GM23338 (cell line): ENCODE results near the gene MED19. TPM values are rescaled to one million over a fixed set of nuclear protein-coding genes. Genes with fewer than 3 reads are reported as not detected.

Experiments used
- CREB1 ChIP-seq: fragments of 250-450 bp; sonication (Bioruptor Pico); IDR thresholded peaks from 2 replicates; pipeline ENCODE4 v1.5.0; 2020; ENCODE audit warnings: low read depth, mild to moderate bottlenecking, moderate library complexity
- CTCF ChIP-seq, 2 experiments: fragments of 200-600 bp in 1 of 2; sonication (generic) in 1 of 2; conservative IDR thresholded peaks; 2 replicates each; pipeline versions ENCODE4 v1.5.1 to v1.6.1; 2016 to 2017; ENCODE audit warnings: antibody characterized with exemption in 2 of 2, low read depth in 2 of 2, mild to moderate bottlenecking in 2 of 2, moderate library complexity in 1 of 2
- JUNB ChIP-seq: IDR thresholded peaks from one replicate; pipeline ENCODE4 v1.6.1; 2016; ENCODE audit warnings: antibody characterized with exemption; ENCODE audit not compliant: unreplicated experiment
- POLR2AphosphoS5 ChIP-seq: IDR thresholded peaks from 2 replicates; pipeline ENCODE4 v1.6.1; 2016; ENCODE audit warnings: antibody characterized with exemption, low read depth
- REST ChIP-seq: IDR thresholded peaks from one replicate; pipeline ENCODE4 v1.6.1; 2018; ENCODE audit warnings: antibody characterized with exemption; ENCODE audit not compliant: unreplicated experiment
- STAT1 ChIP-seq: IDR thresholded peaks from one replicate; pipeline ENCODE4 v1.6.1; 2016; ENCODE audit warnings: antibody characterized with exemption; ENCODE audit not compliant: unreplicated experiment
- ZNF114 ChIP-seq: fragments of 250-450 bp; sonication (Bioruptor Pico); IDR thresholded peaks from 2 replicates; pipeline ENCODE4 v1.5.0; 2020; ENCODE audit warnings: mild to moderate bottlenecking, moderate library complexity
- polyA plus RNA-seq: library from polyadenylated mRNA; unstranded; fragments of >200 nt; fragmentation: Nextera tagmentation; extraction: Ambion mirVana; gene quantifications from 2 replicates; pipeline ENCODE4 v1.2.1, GENCODE V29; 2016
- small RNA-seq: library from RNA; depleted of rRNA; stranded (forward); fragments of <200 nt; gene quantifications from one replicate; pipeline ENCODE3, GENCODE V24; 2014; ENCODE audit warnings: low replicate concordance
- total RNA-seq: library from RNA; depleted of rRNA; stranded (reverse); fragments of >200 nt; shearing (Covaris generic); gene quantifications from 2 replicates; pipeline ENCODE4 v1.2.3, GENCODE V29; 2014; rRNA removed

MED19 gene
- total and polyA plus RNA-seq, 2 experiments from 2014 or later: 17.7 to 64.9 TPM

- TF ChIP-seq REST (no peak), CTCF (conservative IDR thresholded peaks at IDR 0.05; ENCODE audit: low read depth in 2 of 2) (no peak), ZNF114 (no peak), CREB1 (CRISPR knock-in tag) (no peak), STAT1 (no peak), POLR2AphosphoS5 (no peak), JUNB (no peak)
These were observed 55.2 kb downstream of the MED19 start (continued) for GRCh38 chr11:57656885-57657193.

Small RNA genes within 50 kb of the gene (small RNA-seq; reads per million reads assigned to genes)
- gene TMX2-CTNND1: not detected

Other genes starting within 250 kb of the MED19 start
- 49.7 and 49.8 TPM in 2 replicates for gene SLC43A1, start 196.5 kb downstream of the MED19 start, total RNA-seq
- gene SLC43A1, start 196.5 kb downstream of the MED19 start, polyA plus RNA-seq: 19.6 and 19.7 TPM in 2 replicates
- 59.1 and 75.8 TPM in 2 replicates for gene TIMM10, start 181.5 kb downstream of the MED19 start, total RNA-seq
- 193 and 194 TPM in 2 replicates for gene TIMM10, start 181.5 kb downstream of the MED19 start, polyA plus RNA-seq
- 0.31 TPM in 1 of 2 replicates, not detected in the other for gene SMTNL1, start 174.6 kb downstream of the MED19 start, total RNA-seq
- 0.14 and 0.70 TPM in 2 replicates for gene SMTNL1, start 174.6 kb downstream of the MED19 start, polyA plus RNA-seq
- gene UBE2L6, start 144.5 kb downstream of the MED19 start, total RNA-seq: 42.2 and 52.0 TPM in 2 replicates
- gene UBE2L6, start 144.5 kb downstream of the MED19 start, polyA plus RNA-seq: 46.0 and 46.5 TPM in 2 replicates
- 40.8 and 42.3 TPM in 2 replicates for gene SERPING1, start 114.5 kb downstream of the MED19 start, total RNA-seq
- 49.8 and 54.7 TPM in 2 replicates for gene SERPING1, start 114.5 kb downstream of the MED19 start, polyA plus RNA-seq
- 0.82 TPM in 1 of 2 replicates, not detected in the other for gene YPEL4, start 62.3 kb downstream of the MED19 start, total RNA-seq
- gene YPEL4, start 62.3 kb downstream of the MED19 start, polyA plus RNA-seq: 1.1 and 1.2 TPM in 2 replicates
- 25.2 and 25.4 TPM in 2 replicates for gene CLP1, start 54.5 kb downstream of the MED19 start, total RNA-seq
- gene CLP1, start 54.5 kb downstream of the MED19 start, polyA plus RNA-seq: 14.4 and 16.8 TPM in 2 replicates
- gene ZDHHC5, start 44.1 kb downstream of the MED19 start, total RNA-seq: 35.7 and 42.3 TPM in 2 replicates
- gene ZDHHC5, start 44.1 kb downstream of the MED19 start, polyA plus RNA-seq: 15.7 and 16.9 TPM in 2 replicates
- 61.1 and 69.3 TPM in 2 replicates for gene TMX2, start 378 bp upstream of the MED19 start, total RNA-seq
- 56.0 and 59.2 TPM in 2 replicates for gene TMX2, start 378 bp upstream of the MED19 start, polyA plus RNA-seq
- gene SELENOH, start 29.3 kb upstream of the MED19 start, total RNA-seq: 282 and 311 TPM in 2 replicates
- gene SELENOH, start 29.3 kb upstream of the MED19 start, polyA plus RNA-seq: 363 and 379 TPM in 2 replicates
- 0.08 TPM in 1 of 2 replicates, not detected in the other for gene BTBD18, start 39.6 kb upstream of the MED19 start, total RNA-seq
- gene BTBD18, start 39.6 kb upstream of the MED19 start, polyA plus RNA-seq: 0.29 and 0.31 TPM in 2 replicates
- gene CTNND1, start 49.6 kb upstream of the MED19 start, total RNA-seq: 136 and 148 TPM in 2 replicates
- gene CTNND1, start 49.6 kb upstream of the MED19 start, polyA plus RNA-seq: 37.0 and 39.1 TPM in 2 replicates